Heart left ventricle (tissue), 13 donors: ENCODE measurements around the gene C2CD2.

Source experiments
- CTCF ChIP-seq, 12 donors: fragments of 200-600 bp; sonication (generic) in 4 of 12; IDR thresholded peaks; one replicate each; pipeline versions ENCODE4 v1.5.0 to v1.8.0; 2018 to 2022; ENCODE audit warnings: antibody characterized with exemption in 12 of 12, mild to moderate bottlenecking in 5 of 12
- POLR2A ChIP-seq, 2 donors: fragments of 450-650 bp; IDR thresholded peaks; one replicate each; pipeline ENCODE4 v1.6.1; 2017; ENCODE audit warnings: antibody characterized with exemption in 2 of 2, mild to moderate bottlenecking in 2 of 2, moderate library complexity in 2 of 2
- donor health status: ischemic (EF 13 %, LVEDD 7.1; RV severe dilation, severe dysfunction).
- donor health status: DM: no; HTN: yes; CAD: no.
- donor health status: DM: no; HTN: no; CAD: no.
- donor health status: ischemic (EF 25% LVEDD 6.9; RV normal size, moderate dysfunction).
- donor health status: ischemic (EF 25% LVEDD 5.7; RV mildly dilated, moderate dysfunction).
- donor health status: ischemic (EF 35%, LVEDD 5.7; RV mildly dilated, moderate dysfunction).
- donor health status: nonischemic (EF 11% LVEDD 7.7; RV severe dilation, severe dysfunction).
- donor health status: DM: yes; HTN: yes; CAD: no.
- donor health status: PGD.
- donor health status: ischemic (EF 29% LVEDD 5.4; RV normal size, mild dysfunction).
- donor health status: nonischemic (EF 23%, LVEDD 6.1; RV moderate dilation, normal function).

GRCh38 chr21:41913230-41913629 is 40.6 kb downstream of the C2CD2 start:
- no peak for TF ChIP-seq CTCF (IDR thresholded peaks at IDR 0.05)
- no peak for TF ChIP-seq POLR2A (IDR thresholded peaks at IDR 0.05)
